Activated naive CD4-positive, alpha-beta T cell treated with anti-CD3 and anti-CD28 coated beads, Interleukin-2, amount 50 U/mL, for 24 hours (primary cell): Measurements from ENCODE around the gene LPP.

ENCODE experiments used
- H3K27ac Mint-ChIP-seq: one replicate; pipeline ENCODE4 v1.8.0; 2021; ENCODE audit warnings: mild to moderate bottlenecking, mixed read lengths
- H3K27me3 Mint-ChIP-seq: one replicate; pipeline ENCODE4 v1.8.0; 2021; ENCODE audit warnings: mixed read lengths
- H3K36me3 Mint-ChIP-seq: one replicate; pipeline ENCODE4 v1.8.0; 2021; ENCODE audit warnings: mixed read lengths
- H3K4me1 Mint-ChIP-seq: one replicate; pipeline ENCODE4 v1.8.0; 2021; ENCODE audit warnings: mixed read lengths
- H3K4me3 Mint-ChIP-seq: one replicate; pipeline ENCODE4 v1.8.0; 2021; ENCODE audit warnings: mild to moderate bottlenecking, mixed read lengths
- H3K9me3 Mint-ChIP-seq: one replicate; pipeline ENCODE4 v1.8.0; 2021; ENCODE audit warnings: mixed read lengths

LPP gene

DNA sequence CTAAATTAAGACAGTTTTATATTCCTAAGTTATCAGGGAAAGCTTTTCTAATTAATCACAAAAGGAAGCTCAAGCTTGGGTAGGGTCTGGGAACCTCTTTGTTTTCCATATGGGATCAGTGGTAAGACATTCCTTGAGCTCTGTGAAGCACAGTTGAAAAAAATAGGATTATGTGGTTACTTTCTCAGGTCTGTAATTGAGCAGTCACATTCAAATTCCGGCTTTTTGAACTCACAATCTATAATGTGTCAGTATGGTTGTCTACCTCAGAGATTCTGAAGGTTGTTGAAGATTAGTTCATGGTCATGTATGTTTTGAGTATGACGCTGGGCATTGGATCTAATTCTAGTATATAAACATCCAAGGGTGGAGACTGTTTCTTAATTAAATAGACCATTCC is 364.5 kb downstream of the LPP start:
- H3K4me1 Mint-ChIP-seq = no peaks in the 10 kb centered on the region
- peaks cover 9% of the 10 kb centered on the region for H3K36me3 Mint-ChIP-seq
- H3K27me3 Mint-ChIP-seq = no peaks in the 10 kb centered on the region

DNA sequence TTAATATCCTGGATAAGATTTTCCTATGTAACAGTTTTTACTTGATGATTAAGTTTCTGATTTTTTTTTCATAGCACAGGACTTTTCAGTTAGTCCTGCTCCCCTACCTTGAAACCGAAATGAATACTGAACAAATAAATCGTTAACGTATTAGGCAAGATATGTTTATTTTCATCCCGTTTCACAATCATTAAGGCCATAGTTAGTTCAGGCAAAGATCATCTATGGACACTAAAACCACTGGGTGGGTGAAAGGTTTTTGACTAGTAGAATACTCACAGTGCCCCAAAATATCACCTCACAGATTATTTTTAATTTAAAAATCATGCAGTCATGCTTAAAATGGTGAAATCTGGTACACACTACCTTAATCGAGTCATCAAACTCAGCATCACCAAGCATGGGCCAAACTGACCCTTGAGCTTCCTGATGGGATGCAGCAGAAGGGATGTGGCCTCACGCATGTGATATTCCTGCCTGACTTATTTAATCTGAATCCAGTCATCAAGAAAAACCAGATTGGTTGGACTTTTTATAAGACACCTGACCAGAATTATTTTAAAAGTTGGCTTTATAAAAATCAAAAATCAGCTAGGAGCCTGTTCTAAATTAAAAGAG is 365.0 kb downstream of the LPP start:
- H3K36me3 Mint-ChIP-seq = peaks cover 11% of the 10 kb centered on the region
- H3K4me1 Mint-ChIP-seq = no peaks in the 10 kb centered on the region
- H3K27me3 Mint-ChIP-seq = no peaks in the 10 kb centered on the region
- no peak overlapping the region for H3K27ac Mint-ChIP-seq
- H3K9me3 Mint-ChIP-seq = peaks cover 5% of the 10 kb centered on the region
- no peak overlapping the region for H3K4me3 Mint-ChIP-seq

More for the DNA sequence above, 364.5 kb downstream of the LPP start:
- no peak overlapping the region for H3K27ac Mint-ChIP-seq
- peaks cover 5% of the 10 kb centered on the region for H3K9me3 Mint-ChIP-seq
- H3K4me3 Mint-ChIP-seq = no peak overlapping the region

GRCh38 chr3:188520466-188520865 is 366.5 kb downstream of the LPP start:
- Mint-ChIP-seq H3K9me3 (peaks cover 5% of the 10 kb centered on the region), H3K36me3 (peaks cover 16% of the 10 kb centered on the region), H3K27ac (no peak overlapping the region), H3K4me3 (no peak overlapping the region), H3K4me1 (no peaks in the 10 kb centered on the region), H3K27me3 (no peaks in the 10 kb centered on the region)

DNA sequence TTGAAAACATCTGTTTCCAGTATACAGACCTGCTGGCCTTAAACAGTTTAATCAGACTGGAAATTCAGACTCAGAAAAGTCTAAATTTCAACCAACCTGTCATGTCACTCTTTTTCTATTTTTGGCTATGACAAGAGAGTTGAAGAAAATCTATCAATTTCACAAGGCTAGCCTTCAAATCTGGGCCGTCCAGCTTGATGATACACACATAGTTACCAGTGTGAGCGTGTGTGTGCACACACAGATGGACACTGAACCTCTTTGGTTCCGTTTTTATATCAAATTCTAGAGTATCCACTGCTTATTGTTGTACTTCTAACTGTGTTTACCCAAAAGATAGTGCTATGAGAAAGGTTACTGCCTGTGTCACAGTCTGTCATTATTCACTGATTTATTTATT is 368.2 kb downstream of the LPP start:
- peaks cover 25% of the 10 kb centered on the region for H3K36me3 Mint-ChIP-seq
- peaks cover 5% of the 10 kb centered on the region for H3K9me3 Mint-ChIP-seq
- no peak overlapping the region for H3K27ac Mint-ChIP-seq
- H3K4me1 Mint-ChIP-seq = no peaks in the 10 kb centered on the region
- H3K27me3 Mint-ChIP-seq = no peaks in the 10 kb centered on the region
- no peak overlapping the region for H3K4me3 Mint-ChIP-seq

GRCh38 chr3:188523291-188523690 is 369.3 kb downstream of the LPP start:
- Mint-ChIP-seq H3K36me3 (peaks cover 25% of the 10 kb centered on the region), H3K9me3 (no peaks in the 10 kb centered on the region), H3K4me1 (no peaks in the 10 kb centered on the region), H3K27ac (no peak overlapping the region), H3K27me3 (no peaks in the 10 kb centered on the region), H3K4me3 (no peak overlapping the region)

DNA sequence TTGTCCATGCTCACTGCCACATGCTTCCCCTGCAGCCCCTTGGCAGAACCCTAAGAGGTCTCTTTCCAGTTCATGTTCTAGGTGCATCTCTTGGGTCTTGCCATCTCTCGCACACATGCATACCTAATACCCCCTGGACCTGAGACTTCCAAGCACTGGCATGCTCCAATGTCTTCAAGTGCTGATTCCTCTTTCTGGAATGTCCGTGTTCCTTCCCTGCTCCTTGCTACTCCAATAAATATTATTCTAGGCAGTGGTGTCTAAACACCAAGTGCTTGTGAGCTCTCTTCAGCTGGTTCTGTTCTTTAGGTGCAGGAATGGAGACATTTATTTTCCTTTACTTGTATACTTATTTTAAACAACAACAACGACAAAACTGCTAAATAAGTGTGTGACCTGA is 370.1 kb downstream of the LPP start:
- Mint-ChIP-seq H3K4me1 (no peaks in the 10 kb centered on the region), H3K27me3 (no peaks in the 10 kb centered on the region), H3K27ac (no peak overlapping the region), H3K9me3 (no peaks in the 10 kb centered on the region), H3K4me3 (no peak overlapping the region), H3K36me3 (peaks cover 22% of the 10 kb centered on the region)

- Mint-ChIP-seq H3K27ac (no peak overlapping the region), H3K4me1 (no peaks in the 10 kb centered on the region), H3K9me3 (no peaks in the 10 kb centered on the region), H3K36me3 (peaks cover 25% of the 10 kb centered on the region), H3K4me3 (no peak overlapping the region), H3K27me3 (no peaks in the 10 kb centered on the region)
These were observed 372.1 kb downstream of the LPP start for GRCh38 chr3:188526057-188526456.

DNA sequence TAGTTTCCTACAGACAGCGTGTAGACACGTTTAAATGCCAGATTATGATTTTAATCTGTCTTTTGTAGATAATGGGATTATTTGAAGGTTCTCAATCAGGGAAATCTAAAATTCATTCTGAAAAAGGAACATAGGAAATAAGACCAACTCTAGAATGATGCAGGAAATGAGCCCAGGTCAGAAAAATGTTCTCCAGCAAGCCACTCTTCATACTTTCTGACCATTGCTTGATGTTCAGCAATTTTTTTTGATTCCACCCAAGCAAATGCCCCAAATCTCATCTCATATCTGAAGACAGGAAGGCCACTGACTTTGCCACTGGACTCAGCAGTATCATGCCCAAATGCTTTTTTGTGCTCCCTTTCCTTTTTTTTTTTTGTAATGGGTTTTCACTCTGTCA is 373.4 kb downstream of the LPP start:
- H3K4me3 Mint-ChIP-seq = no peak overlapping the region
- no peaks in the 10 kb centered on the region for H3K4me1 Mint-ChIP-seq
- H3K36me3 Mint-ChIP-seq = peaks cover 25% of the 10 kb centered on the region
- no peak overlapping the region for H3K27ac Mint-ChIP-seq
- H3K27me3 Mint-ChIP-seq = no peaks in the 10 kb centered on the region
- no peaks in the 10 kb centered on the region for H3K9me3 Mint-ChIP-seq

DNA sequence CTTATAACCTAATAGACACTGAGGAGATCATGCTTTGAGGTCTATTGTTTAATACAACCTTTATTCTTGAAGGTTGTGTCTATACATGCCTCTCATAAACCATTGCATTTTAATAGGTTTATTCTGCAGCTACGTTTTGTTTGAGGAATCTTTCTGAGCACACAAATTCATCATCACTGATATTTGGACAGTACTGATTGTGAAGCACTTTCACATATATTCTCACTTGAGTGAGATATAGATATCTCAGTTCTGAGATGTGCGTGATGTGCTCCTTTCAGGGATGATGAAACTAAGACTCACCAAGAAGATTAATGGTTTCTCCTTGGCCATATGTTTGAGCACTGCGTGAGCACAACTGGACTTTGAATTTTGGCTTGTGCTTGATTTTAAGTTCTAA is 374.4 kb downstream of the LPP start:
- Mint-ChIP-seq H3K27me3 (no peaks in the 10 kb centered on the region), H3K9me3 (no peaks in the 10 kb centered on the region), H3K4me3 (no peak overlapping the region), H3K27ac (no peak overlapping the region), H3K4me1 (no peaks in the 10 kb centered on the region), H3K36me3 (peaks cover 25% of the 10 kb centered on the region)

DNA sequence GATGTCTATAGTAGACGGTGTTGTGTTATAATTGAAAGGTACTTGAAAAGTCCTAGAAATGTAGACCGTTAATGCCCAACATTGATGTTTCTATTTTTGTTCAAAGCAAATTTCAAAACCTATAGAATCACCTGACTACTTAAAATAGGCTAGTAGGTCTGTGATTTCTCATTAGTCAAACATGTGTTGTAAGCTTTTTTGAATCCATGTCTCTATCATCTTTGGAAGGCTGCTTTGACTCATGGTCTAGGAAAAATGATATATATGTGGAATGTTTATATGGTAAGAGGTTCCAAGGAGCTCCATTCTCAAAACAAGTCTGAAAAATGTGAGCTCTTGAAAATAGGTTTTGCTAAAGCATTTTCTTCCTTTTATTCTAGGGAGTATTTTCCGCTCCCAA is 375.3 kb downstream of the LPP start:
- Mint-ChIP-seq H3K9me3 (no peaks in the 10 kb centered on the region), H3K4me1 (peaks cover 2% of the 10 kb centered on the region), H3K36me3 (peaks cover 19% of the 10 kb centered on the region), H3K27ac (no peak overlapping the region), H3K27me3 (no peaks in the 10 kb centered on the region), H3K4me3 (no peak overlapping the region)

GRCh38 chr3:188530226-188530625 is 376.3 kb downstream of the LPP start:
- Mint-ChIP-seq H3K27me3 (no peaks in the 10 kb centered on the region), H3K9me3 (no peaks in the 10 kb centered on the region)

DNA sequence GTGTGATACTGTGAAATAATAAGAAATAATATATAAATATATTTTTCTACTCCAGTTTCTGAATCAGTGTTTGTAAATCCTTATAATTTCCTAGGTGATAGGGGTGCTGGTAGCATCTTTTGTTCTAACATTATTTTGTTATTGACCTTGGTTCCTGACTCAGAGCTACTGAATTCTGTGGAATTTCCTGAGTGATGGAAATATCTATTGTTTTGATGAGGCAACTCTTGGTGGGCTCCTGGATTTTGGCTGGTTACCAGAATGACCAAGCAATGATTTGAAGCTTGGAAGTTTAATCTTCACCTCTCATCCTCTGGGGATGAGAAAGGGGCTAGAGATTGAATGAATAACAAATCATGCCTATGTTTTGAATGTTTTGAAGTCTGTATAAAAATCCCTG is 377.3 kb downstream of the LPP start:
- peaks cover 11% of the 10 kb centered on the region for H3K36me3 Mint-ChIP-seq
- H3K9me3 Mint-ChIP-seq = no peaks in the 10 kb centered on the region
- H3K27me3 Mint-ChIP-seq = no peaks in the 10 kb centered on the region
- H3K4me3 Mint-ChIP-seq = no peak overlapping the region
- peaks cover 5% of the 10 kb centered on the region for H3K4me1 Mint-ChIP-seq
- no peak overlapping the region for H3K27ac Mint-ChIP-seq

More at GRCh38 chr3:188530226-188530625, 376.3 kb downstream of the LPP start:
- peaks cover 17% of the 10 kb centered on the region for H3K36me3 Mint-ChIP-seq
- H3K27ac Mint-ChIP-seq = no peak overlapping the region
- no peak overlapping the region for H3K4me3 Mint-ChIP-seq
- H3K4me1 Mint-ChIP-seq = peaks cover 5% of the 10 kb centered on the region

DNA sequence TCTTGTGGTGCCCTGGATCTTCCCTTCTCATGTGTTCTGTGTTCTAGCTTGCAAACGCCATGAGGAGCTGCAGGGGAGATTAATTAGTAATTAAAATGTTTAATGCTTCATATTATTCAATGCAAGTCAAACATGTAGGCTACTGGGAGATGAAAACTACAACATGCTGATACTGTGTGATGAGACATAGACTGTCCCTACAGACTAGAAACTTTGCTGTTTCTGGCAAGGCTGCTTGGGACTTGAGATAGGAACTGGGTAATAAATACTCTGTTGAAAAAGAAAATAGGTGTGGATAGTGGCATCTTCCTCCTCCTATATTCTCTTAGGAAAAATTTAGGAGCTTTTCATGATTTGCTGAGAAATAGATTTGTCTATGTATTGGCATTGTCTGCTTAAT is 379.2 kb downstream of the LPP start:
- H3K9me3 Mint-ChIP-seq = no peaks in the 10 kb centered on the region
- no peak overlapping the region for H3K4me3 Mint-ChIP-seq
- no peak overlapping the region for H3K27ac Mint-ChIP-seq
- H3K4me1 Mint-ChIP-seq = peaks cover 5% of the 10 kb centered on the region
- H3K36me3 Mint-ChIP-seq = peaks cover 10% of the 10 kb centered on the region
- H3K27me3 Mint-ChIP-seq = no peaks in the 10 kb centered on the region

DNA sequence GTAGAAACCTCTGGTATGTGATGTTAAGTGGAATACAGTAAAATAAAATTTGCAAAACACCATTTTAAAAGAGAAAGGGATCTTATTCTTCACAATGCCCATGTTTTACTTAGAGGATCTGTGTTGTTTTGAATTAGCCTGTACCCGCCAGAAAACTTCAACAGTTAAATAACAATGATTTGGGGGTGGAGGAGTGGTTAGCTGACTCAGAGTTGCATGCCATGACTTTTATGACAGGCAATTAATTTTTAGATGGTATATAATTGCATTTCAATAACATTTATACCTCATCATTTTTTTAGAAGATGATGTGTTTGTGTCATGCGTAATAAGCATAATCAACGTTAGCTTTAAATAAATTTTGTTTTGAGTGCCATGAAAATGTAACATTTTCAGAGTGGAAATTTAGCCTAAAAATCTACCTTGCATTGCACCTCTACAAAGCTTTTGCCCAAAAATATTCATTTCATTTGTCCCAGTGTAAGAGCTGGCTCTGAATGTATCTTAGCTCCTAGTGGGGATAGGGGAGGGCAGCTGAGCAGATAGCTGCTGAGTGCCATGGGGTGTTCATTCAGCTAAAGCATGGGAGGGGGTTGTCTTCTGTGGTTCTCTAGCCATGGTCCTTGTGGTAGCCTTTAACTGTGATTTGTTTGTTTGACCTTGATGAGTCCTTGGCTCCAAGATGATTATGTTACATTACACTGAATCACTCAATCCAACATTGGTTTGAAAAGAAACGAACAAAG is 379.8 kb downstream of the LPP start:
- no peaks in the 10 kb centered on the region for H3K9me3 Mint-ChIP-seq
- H3K27ac Mint-ChIP-seq = no peak overlapping the region
- peaks cover 10% of the 10 kb centered on the region for H3K36me3 Mint-ChIP-seq
- no peaks in the 10 kb centered on the region for H3K27me3 Mint-ChIP-seq
- H3K4me1 Mint-ChIP-seq = peaks cover 5% of the 10 kb centered on the region
- no peak overlapping the region for H3K4me3 Mint-ChIP-seq

DNA sequence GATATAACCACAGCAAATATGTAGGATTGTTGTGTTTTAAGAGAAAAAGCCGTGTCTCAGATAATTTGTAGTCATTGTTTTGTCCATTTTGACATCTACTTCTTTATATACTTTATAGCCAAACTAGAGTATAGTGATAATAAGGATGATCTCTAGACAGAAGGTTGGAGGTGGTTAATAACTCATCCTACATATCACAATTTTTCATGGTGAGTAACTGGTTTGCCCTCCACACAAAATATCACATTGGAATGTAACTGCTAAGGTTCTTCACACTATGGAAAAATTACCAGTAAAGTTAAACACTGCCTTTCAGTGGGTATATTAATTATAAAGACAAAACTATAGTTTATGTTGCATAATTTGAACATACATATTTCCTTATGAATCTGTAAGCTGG is 380.7 kb downstream of the LPP start:
- Mint-ChIP-seq H3K4me1 (peaks cover 5% of the 10 kb centered on the region), H3K27ac (no peak overlapping the region), H3K27me3 (no peaks in the 10 kb centered on the region), H3K9me3 (no peaks in the 10 kb centered on the region), H3K36me3 (peaks cover 9% of the 10 kb centered on the region), H3K4me3 (no peak overlapping the region)

- Mint-ChIP-seq H3K4me1 (peaks cover 5% of the 10 kb centered on the region), H3K9me3 (no peaks in the 10 kb centered on the region), H3K27me3 (no peaks in the 10 kb centered on the region), H3K4me3 (no peak overlapping the region), H3K27ac (no peak overlapping the region), H3K36me3 (peaks cover 5% of the 10 kb centered on the region)
These were observed 383.6 kb downstream of the LPP start for GRCh38 chr3:188537606-188538005.

- Mint-ChIP-seq H3K4me3 (no peak overlapping the region), H3K4me1 (peaks cover 5% of the 10 kb centered on the region), H3K27ac (no peak overlapping the region), H3K27me3 (no peaks in the 10 kb centered on the region), H3K36me3 (peaks cover 8% of the 10 kb centered on the region), H3K9me3 (no peaks in the 10 kb centered on the region)
These were observed 385.1 kb downstream of the LPP start for GRCh38 chr3:188539037-188539436.
